ENCODE measurements around the gene CDH11.

Gene CDH11

DNA sequence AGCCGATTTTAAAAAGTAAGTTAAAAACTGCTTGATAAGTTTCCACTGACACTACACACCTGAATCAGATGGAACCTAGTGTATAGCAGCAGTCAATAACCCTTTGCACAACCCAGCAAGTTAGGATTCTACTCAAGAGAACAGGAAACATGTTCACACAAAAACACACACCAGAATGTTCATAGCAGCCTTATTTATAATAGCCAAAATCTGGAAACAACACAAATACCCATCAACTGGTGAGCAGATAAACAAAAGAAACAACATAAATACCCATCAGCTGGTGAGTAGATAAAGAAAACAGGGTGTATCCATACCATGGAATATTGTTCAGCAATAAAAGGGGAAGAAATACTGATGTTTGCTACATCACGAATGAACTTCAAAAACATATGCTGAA lies 2.7 kb upstream of the CDH11 start:
- Histone ChIP-seq H3K36me3 (ENCODE audit: low read depth) (no peaks in the 10 kb centered on the region), H3K27ac (ENCODE audit: poor library complexity, severe bottlenecking) (no peak overlapping the region), H3K27me3 (ENCODE audit: insufficient read depth, poor library complexity, severe bottlenecking) (no peaks in the 10 kb centered on the region), H3K9me3 (ENCODE audit: severe bottlenecking) (no peaks in the 10 kb centered on the region), H3K4me1 (ENCODE audit: insufficient read depth, poor library complexity, severe bottlenecking) (peaks cover 3% of the 10 kb centered on the region), H3K4me3 (ENCODE audit: severe bottlenecking) (no peak overlapping the region)
- ATAC-seq (ENCODE audit: low read depth) (no peak), DNase-seq (ENCODE audit: low spot score) (no peak)
- TF ChIP-seq, protein P1, sequence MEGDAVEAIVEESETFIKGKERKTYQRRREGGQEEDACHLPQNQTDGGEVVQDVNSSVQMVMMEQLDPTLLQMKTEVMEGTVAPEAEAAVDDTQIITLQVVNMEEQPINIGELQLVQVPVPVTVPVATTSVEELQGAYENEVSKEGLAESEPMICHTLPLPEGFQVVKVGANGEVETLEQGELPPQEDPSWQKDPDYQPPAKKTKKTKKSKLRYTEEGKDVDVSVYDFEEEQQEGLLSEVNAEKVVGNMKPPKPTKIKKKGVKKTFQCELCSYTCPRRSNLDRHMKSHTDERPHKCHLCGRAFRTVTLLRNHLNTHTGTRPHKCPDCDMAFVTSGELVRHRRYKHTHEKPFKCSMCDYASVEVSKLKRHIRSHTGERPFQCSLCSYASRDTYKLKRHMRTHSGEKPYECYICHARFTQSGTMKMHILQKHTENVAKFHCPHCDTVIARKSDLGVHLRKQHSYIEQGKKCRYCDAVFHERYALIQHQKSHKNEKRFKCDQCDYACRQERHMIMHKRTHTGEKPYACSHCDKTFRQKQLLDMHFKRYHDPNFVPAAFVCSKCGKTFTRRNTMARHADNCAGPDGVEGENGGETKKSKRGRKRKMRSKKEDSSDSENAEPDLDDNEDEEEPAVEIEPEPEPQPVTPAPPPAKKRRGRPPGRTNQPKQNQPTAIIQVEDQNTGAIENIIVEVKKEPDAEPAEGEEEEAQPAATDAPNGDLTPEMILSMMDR (IDR thresholded peaks at IDR 0.05; ENCODE audit: poor library complexity, severe bottlenecking) = no peak

DNA sequence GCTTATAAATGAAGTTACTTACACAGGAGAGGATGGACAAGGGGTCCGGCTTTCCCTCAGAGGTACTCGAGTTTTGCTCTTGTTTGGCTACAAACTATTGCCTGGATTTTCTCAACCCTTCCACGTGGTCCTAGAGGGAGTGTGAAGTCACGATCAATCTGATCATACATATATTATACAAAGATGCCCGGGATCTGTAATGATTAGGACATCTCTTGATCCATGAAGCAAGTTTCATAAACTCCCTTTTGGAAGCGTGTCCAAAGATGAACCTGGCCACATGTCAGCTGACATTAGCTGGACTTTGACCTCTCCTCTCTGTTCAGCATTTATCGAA lies 2.3 kb upstream of the CDH11 start:
- Histone ChIP-seq H3K4me1 (ENCODE audit: insufficient read depth, poor library complexity, severe bottlenecking) (peaks cover 7% of the 10 kb centered on the region), H3K27ac (ENCODE audit: poor library complexity, severe bottlenecking) (no peak overlapping the region), H3K9me3 (ENCODE audit: severe bottlenecking) (no peaks in the 10 kb centered on the region), H3K27me3 (ENCODE audit: insufficient read depth, poor library complexity, severe bottlenecking) (no peaks in the 10 kb centered on the region), H3K4me3 (ENCODE audit: severe bottlenecking) (no peak overlapping the region), H3K36me3 (ENCODE audit: low read depth) (no peaks in the 10 kb centered on the region)
- no peak for ATAC-seq (ENCODE audit: low read depth)
- TF ChIP-seq, protein P1 (IDR thresholded peaks at IDR 0.05; ENCODE audit: poor library complexity, severe bottlenecking) = no peak
- DNase-seq (ENCODE audit: low spot score) = no peak

DNA sequence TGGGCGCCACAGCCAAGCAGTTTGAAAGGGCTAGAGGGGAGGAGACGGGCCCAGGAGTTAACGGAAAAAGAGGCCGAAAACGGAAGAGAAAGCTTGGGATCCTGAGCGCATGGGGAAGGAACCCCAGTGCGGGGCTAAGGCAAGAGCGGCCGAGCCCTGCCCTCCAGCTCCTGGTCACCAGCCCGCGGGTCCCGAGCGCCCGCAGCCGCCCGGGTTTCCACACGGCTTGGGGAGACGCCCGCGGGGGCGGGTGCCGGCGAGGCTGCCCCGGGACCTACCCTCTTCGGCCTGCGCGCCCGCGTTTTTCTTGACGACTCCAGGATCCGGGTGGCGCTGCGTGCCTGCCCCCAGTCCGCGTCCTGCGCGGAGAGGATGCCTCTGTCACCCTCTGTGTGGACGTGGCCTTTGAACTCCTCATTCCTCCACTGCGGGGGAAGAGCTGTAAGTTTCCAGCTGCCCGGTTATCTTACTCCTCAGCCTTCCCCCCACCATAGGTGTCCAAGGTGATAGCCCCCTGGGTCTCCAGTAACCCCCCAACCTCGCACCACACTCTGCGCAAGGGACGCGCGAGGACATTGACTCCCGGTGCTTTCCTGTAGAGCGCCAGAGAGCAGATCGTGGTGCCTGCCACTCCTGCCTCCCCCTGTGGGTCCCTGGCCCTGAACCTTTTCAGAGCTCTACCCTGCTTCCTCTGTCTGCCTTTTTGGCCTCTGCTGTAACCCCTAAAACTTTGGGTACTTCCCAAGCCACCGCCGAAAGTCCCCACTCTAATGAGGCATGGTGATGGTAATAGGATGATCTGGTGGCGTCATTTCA lies 1.7 kb upstream of the CDH11 start:
- Histone ChIP-seq H3K36me3 (ENCODE audit: low read depth) (no peaks in the 10 kb centered on the region), H3K4me3 (ENCODE audit: severe bottlenecking) (peak overlapping the region; percentile 74), H3K9me3 (ENCODE audit: severe bottlenecking) (no peaks in the 10 kb centered on the region), H3K4me1 (ENCODE audit: insufficient read depth, poor library complexity, severe bottlenecking) (peaks cover 12% of the 10 kb centered on the region), H3K27me3 (ENCODE audit: insufficient read depth, poor library complexity, severe bottlenecking) (no peaks in the 10 kb centered on the region), H3K27ac (ENCODE audit: poor library complexity, severe bottlenecking) (peak overlapping the region; percentile 79)
- peak; percentile 5; the same call in 2 of the 3 replicates for ATAC-seq (ENCODE audit: low read depth)
- TF ChIP-seq, protein P1 (IDR thresholded peaks at IDR 0.05; ENCODE audit: poor library complexity, severe bottlenecking) = no peak
- no peak for DNase-seq (ENCODE audit: low spot score)

DNA sequence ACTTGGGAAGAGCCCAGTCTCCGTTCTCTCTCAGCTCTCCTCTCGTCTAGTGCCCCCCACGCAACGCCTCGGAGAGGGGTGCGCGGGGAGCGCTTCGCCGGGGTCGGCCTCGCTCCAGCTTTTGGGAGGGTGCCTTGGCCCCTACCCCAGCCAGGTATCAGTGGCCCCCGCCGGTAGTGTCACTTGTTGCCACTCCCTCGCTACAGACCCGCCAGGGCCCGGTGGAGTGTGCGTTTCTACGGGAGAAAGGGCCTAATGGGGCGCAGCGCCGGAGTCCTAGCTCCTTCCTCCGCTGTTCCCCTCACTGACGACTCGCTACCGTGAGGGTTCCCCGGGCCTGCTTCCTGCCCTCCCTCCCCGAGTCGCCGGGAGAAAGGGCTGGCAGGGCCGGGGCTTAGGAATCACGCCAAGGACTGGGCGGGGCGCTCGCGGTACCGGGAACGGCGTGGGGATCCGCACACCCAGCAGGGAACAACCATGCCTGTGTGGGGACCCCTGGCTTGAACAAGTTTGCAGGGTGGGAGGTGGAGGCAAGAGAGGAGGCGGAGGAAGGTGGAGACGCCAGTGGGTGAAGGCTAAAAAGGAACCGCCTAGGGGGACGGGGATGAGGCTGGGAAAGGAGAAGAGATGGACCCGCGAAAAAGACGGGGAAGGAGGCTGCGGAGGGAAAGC lies 997 bp upstream of the CDH11 start:
- DNase-seq (ENCODE audit: low spot score) (peak; percentile 62), ATAC-seq (ENCODE audit: low read depth) (peak; percentile 40)
- peak overlapping the region; percentile 74 for H3K4me3 ChIP-seq (ENCODE audit: severe bottlenecking)
- peak overlapping the region; percentile 79 for H3K27ac ChIP-seq (ENCODE audit: poor library complexity, severe bottlenecking)
- peaks cover 19% of the 10 kb centered on the region for H3K4me1 ChIP-seq (ENCODE audit: insufficient read depth, poor library complexity, severe bottlenecking)
- H3K36me3 ChIP-seq (ENCODE audit: low read depth) = peaks cover under 1% of the 10 kb centered on the region; the same call in 1 of the 2 replicates
- no peaks in the 10 kb centered on the region for H3K9me3 ChIP-seq (ENCODE audit: severe bottlenecking)
- no peaks in the 10 kb centered on the region for H3K27me3 ChIP-seq (ENCODE audit: insufficient read depth, poor library complexity, severe bottlenecking)
- TF ChIP-seq, protein P1 (IDR thresholded peaks at IDR 0.05; ENCODE audit: poor library complexity, severe bottlenecking) = no peak
